K562 (cell line): ENCODE results near the gene SPEM3. TPM values are rescaled to one million over a fixed set of nuclear protein-coding genes. Genes with fewer than 3 reads are reported as not detected.
A peak's percentile ranks its signal among the peaks of the same experiment; 100 is the strongest.

Experiments used
- CXXC5 ChIP-seq: fragments of 250-450 bp; sonication (Bioruptor Pico); IDR thresholded peaks from 2 replicates; pipeline ENCODE4 v1.8.0; 2022; ENCODE audit warnings: inconsistent platforms, mild to moderate bottlenecking, moderate library complexity
- polyA plus RNA-seq, 8 experiments: library from polyadenylated mRNA; depleted of rRNA in 4 of 8; stranded (reverse) in 5 of 8; unstranded in 3 of 8; fragments of >200 nt; fragmentation: Nextera tagmentation in 2 of 8; fragmentation: Illumina TruSeq in 1 of 8; extraction: Ambion mirVana in 2 of 8; extraction: Trizol in 1 of 8; gene quantifications; 2 replicates each; pipeline versions ENCODE4 v1.2.1 to v1.2.3, GENCODE V29; 2011 to 2014; ENCODE audit warnings: inconsistent platforms in 1 of 8, missing spikeins in 1 of 8
- total RNA-seq, 7 experiments: library from RNA; depleted of rRNA in 6 of 7; stranded (reverse); fragments of >200 nt in 6 of 7; fragmentation: Illumina TruSeq in 2 of 7; extraction: Trizol in 2 of 7; gene quantifications; 2 replicates each; pipeline versions ENCODE4 v1.2.1 to v1.2.3, GENCODE V29; 2011 to 2021; ENCODE audit warnings: low replicate concordance in 1 of 7
- TF ChIP-seq, protein P1 (sequence below), 2 experiments: fragments of 450-650 bp; IDR thresholded peaks; 2 replicates each; pipeline ENCODE4 v1.6.1; 2016
- TF ChIP-seq, protein P2 (sequence below), 2 experiments: fragments of 450-650 bp; formaldehyde crosslinking in 1 of 2; IDR thresholded peaks; 2 replicates each; pipeline versions ENCODE4 v1.4.0 to v1.6.1; 2014 to 2020; ENCODE audit warnings: mild to moderate bottlenecking in 2 of 2, borderline replicate concordance in 1 of 2, low read depth in 1 of 2
- TF ChIP-seq, protein P3 (sequence below): fragments of 450-650 bp; IDR thresholded peaks from 2 replicates; pipeline ENCODE4 v1.6.1; 2016; ENCODE audit warnings: antibody characterized with exemption

SPEM3 gene
- total and polyA plus RNA-seq, 9 of the 15 experiments (the other 6 are each of a cell fraction or from before 2014, with no cell fraction given), result not detected

DNA sequence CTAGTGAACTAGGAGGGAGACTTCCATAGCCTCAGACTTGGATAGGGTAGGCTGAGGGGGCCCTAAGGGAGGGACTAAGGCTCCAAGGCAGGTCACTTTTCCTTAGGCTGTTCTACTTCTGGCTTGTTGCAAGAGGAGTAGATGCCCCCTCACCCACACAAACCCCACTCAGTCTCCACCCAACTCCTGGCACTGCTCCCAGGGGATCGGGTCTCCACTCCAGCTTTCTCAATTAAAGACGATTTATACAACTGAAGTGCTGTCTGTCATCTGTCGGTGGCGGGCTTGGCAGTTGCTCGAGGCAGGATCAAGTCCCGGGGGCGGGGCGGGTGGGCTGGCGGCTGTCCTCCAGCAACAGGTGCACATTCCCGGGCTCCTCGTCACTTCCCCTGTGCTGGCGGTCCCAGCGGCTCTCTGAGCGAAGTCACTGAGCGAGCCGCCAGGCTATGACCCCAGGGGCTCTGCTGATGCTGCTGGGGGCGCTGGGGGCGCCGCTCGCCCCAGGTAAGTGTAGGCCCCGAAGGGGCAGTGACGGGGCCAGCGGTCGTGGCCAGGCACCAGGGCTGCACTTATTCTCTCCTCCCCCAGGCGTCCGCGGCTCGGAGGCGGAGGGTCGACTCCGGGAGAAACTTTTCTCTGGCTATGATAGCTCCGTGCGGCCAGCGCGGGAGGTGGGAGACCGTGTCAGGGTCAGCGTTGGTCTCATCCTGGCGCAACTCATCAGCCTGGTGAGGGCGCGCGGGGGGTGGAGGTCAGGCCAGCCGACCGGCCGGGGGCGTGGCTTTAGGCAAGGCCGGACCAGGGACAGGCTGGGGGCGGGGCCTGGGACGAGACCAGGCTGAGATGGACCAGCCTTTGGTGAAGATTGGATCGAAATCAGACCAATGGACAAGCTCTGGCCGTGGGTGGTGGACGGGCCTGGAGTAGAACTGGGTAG is 16.3 kb downstream of the SPEM3 start, which contains the start of gene CHRNB1 (continued):
- TF ChIP-seq, protein P1, sequence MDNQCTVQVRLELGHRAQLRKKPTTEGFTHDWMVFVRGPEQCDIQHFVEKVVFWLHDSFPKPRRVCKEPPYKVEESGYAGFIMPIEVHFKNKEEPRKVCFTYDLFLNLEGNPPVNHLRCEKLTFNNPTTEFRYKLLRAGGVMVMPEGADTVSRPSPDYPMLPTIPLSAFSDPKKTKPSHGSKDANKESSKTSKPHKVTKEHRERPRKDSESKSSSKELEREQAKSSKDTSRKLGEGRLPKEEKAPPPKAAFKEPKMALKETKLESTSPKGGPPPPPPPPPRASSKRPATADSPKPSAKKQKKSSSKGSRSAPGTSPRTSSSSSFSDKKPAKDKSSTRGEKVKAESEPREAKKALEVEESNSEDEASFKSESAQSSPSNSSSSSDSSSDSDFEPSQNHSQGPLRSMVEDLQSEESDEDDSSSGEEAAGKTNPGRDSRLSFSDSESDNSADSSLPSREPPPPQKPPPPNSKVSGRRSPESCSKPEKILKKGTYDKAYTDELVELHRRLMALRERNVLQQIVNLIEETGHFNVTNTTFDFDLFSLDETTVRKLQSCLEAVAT (IDR thresholded peaks at IDR 0.05), result peak in 1 of 2 experiments; percentile 88; a peak in 2 of 4 replicates
- TF ChIP-seq CXXC5, result peak; percentile 28; the same call in 1 of the 2 replicates
- TF ChIP-seq, protein P2, sequence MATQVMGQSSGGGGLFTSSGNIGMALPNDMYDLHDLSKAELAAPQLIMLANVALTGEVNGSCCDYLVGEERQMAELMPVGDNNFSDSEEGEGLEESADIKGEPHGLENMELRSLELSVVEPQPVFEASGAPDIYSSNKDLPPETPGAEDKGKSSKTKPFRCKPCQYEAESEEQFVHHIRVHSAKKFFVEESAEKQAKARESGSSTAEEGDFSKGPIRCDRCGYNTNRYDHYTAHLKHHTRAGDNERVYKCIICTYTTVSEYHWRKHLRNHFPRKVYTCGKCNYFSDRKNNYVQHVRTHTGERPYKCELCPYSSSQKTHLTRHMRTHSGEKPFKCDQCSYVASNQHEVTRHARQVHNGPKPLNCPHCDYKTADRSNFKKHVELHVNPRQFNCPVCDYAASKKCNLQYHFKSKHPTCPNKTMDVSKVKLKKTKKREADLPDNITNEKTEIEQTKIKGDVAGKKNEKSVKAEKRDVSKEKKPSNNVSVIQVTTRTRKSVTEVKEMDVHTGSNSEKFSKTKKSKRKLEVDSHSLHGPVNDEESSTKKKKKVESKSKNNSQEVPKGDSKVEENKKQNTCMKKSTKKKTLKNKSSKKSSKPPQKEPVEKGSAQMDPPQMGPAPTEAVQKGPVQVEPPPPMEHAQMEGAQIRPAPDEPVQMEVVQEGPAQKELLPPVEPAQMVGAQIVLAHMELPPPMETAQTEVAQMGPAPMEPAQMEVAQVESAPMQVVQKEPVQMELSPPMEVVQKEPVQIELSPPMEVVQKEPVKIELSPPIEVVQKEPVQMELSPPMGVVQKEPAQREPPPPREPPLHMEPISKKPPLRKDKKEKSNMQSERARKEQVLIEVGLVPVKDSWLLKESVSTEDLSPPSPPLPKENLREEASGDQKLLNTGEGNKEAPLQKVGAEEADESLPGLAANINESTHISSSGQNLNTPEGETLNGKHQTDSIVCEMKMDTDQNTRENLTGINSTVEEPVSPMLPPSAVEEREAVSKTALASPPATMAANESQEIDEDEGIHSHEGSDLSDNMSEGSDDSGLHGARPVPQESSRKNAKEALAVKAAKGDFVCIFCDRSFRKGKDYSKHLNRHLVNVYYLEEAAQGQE (IDR thresholded peaks at IDR 0.05; ENCODE audit: borderline replicate concordance), result 0 out of 2 replicates have a peak, but pooled peaks have one; percentile 34
- TF ChIP-seq, protein P2 (CRISPR knock-in tag; IDR thresholded peaks at IDR 0.05; ENCODE audit: low read depth), result no peak
- TF ChIP-seq, protein P3, sequence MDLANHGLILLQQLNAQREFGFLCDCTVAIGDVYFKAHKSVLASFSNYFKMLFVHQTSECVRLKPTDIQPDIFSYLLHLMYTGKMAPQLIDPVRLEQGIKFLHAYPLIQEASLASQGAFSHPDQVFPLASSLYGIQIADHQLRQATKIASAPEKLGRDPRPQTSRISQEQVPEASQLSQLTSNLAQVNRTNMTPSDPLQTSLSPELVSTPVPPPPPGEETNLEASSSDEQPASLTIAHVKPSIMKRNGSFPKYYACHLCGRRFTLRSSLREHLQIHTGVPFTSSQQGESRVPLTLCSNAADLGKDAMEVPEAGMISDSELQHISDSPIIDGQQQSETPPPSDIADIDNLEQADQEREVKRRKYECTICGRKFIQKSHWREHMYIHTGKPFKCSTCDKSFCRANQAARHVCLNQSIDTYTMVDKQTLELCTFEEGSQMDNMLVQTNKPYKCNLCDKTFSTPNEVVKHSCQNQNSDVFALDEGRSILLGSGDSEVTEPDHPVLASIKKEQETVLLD, result no peak
